ENCODE data around the gene SRSF6. TPM values are rescaled to one million over a fixed set of nuclear protein-coding genes. Genes with fewer than 3 reads are reported as not detected.

SRSF6 gene
- total and polyA plus RNA-seq, 10 of the 15 experiments (the other 5 are each of a cell fraction or from before 2014, with no cell fraction given): 57.2 to 191 (median 108) TPM

- no peak for ATAC-seq
- H4K20me1 ChIP-seq (ENCODE audit: control insufficient read depth, insufficient read depth): no peaks in the 10 kb centered on the region
- no peaks in the 10 kb centered on the region for H3K36me3 ChIP-seq (ENCODE audit: control insufficient read depth in 2 of 2, insufficient read depth in 2 of 2, low read length in 1 of 2)
- H3K27ac ChIP-seq (ENCODE audit: control insufficient read depth, insufficient read depth): no peak overlapping the region
- no peak for FAIRE-seq
- SMC1A ChIA-PET (ENCODE audit: uncharacterized antibody, unreplicated experiment): no interaction called here
- no peaks in the 10 kb centered on the region for H3K9me3 ChIP-seq (replicated peaks; ENCODE audit: control insufficient read depth, insufficient read depth, low read length)
- BruUV-seq (replicated peaks): no TSS peak
- no peak overlapping the region for H3K4me3 ChIP-seq
- DNase-seq (ENCODE audit: low read depth, low spot score): no peak
- CTCF ChIA-PET: no interaction called here
- H3K4me1 ChIP-seq (ENCODE audit: control insufficient read depth, insufficient read depth, low read length): no peaks in the 10 kb centered on the region
- RAD21 ChIA-PET (ENCODE audit: unreplicated experiment): interaction anchor here (0.6 kb wide), 1 partner anchor 620 kb away, joined by 4 read pairs; no protein-coding TSS in a partner anchor
- H2AFZ ChIP-seq (ENCODE audit: control insufficient read depth, low read depth, low read length): no peak overlapping the region
- 54% methylated on average over 3 of the region's 3 CpGs for WGBS (ENCODE audit: insufficient coverage, insufficient replicate concordance, low lambda C conversion rate, missing lambda C conversion rate)
- H3K27me3 ChIP-seq (replicated peaks in 1 of 2; ENCODE audit: control insufficient read depth in 2 of 2, insufficient read depth in 2 of 2, low read length in 1 of 2): no peaks in the 10 kb centered on the region
- intact Hi-C loops (cut with micrococcal nuclease; ENCODE audit: unreplicated experiment): no loop called here
- in situ Hi-C loops (cut with MboI): no loop called here
- no peaks in the 10 kb centered on the region for H3K79me2 ChIP-seq (ENCODE audit: control insufficient read depth, insufficient read depth, low read length)
- no peak overlapping the region for H3K4me2 ChIP-seq (ENCODE audit: control insufficient read depth, insufficient read depth)
- POLR2A ChIA-PET: no interaction called here
- no peak overlapping the region for H3K9ac ChIP-seq (ENCODE audit: control insufficient read depth, insufficient read depth, low read length)
- no peak for TF ChIP-seq SMAD1 (IDR thresholded peaks at IDR 0.05; ENCODE audit: low read depth, partially characterized antibody)
- no peak for TF ChIP-seq SKIL (IDR thresholded peaks at IDR 0.05; ENCODE audit: low read depth, poor library complexity, severe bottlenecking)
- TF ChIP-seq ZNF207 (IDR thresholded peaks at IDR 0.05; ENCODE audit: borderline replicate concordance): no peak
- no peak for TF ChIP-seq NRF1 (conservative IDR thresholded peaks at IDR 0.05; ENCODE audit: low read depth, low read length)
- no peak for TF ChIP-seq WRNIP1 (IDR thresholded peaks at IDR 0.05; ENCODE audit: borderline replicate concordance, low read depth, low read length)
- TF ChIP-seq NKRF (conservative IDR thresholded peaks at IDR 0.05): no peak
- no peak for TF ChIP-seq YY1 (IDR thresholded peaks at IDR 0.05; ENCODE audit: low read depth, low read length)
- TF ChIP-seq CREB1 (IDR thresholded peaks at IDR 0.05; ENCODE audit: low read depth): no peak
- TF ChIP-seq HSF1 (IDR thresholded peaks at IDR 0.05; ENCODE audit: low read depth, low read length): no peak
- TF ChIP-seq SMC3 (IDR thresholded peaks at IDR 0.05; ENCODE audit: borderline replicate concordance, low read length): no peak
- TF ChIP-seq KDM1A (IDR thresholded peaks at IDR 0.05; ENCODE audit: borderline replicate concordance): no peak
- TF ChIP-seq MAX (IDR thresholded peaks at IDR 0.05; ENCODE audit: low read depth, low read length): no peak
- TF ChIP-seq HCFC1 (IDR thresholded peaks at IDR 0.05; ENCODE audit: low read length): no peak
- no peak for TF ChIP-seq NFYB (IDR thresholded peaks at IDR 0.05; ENCODE audit: insufficient read depth, low read depth, low read length)
- no peak for TF ChIP-seq ETV6 (conservative IDR thresholded peaks at IDR 0.05 in 1 of 2, IDR thresholded peaks at IDR 0.05 in 1 of 2; ENCODE audit: borderline replicate concordance in 1 of 2, low read depth in 1 of 2)
- no peak for TF ChIP-seq EP300 (IDR thresholded peaks at IDR 0.05; ENCODE audit: borderline replicate concordance in 1 of 2, control insufficient read depth in 1 of 2, low read depth in 2 of 2, low read length in 2 of 2)
- no peak for TF ChIP-seq RELB (IDR thresholded peaks at IDR 0.05; ENCODE audit: low read depth)
- no peak for TF ChIP-seq POLR2A (IDR thresholded peaks at IDR 0.05; ENCODE audit: low read depth, low read length)
These were observed 19.5 kb downstream of the SRSF6 start for GRCh38 chr20:43477193-43477592.
